Adipocyte (in vitro differentiated cells): ENCODE results near the gene FETUB.

Experiments
- DNase-seq: peaks from one replicate; pipeline ENCODE4 v3.0.0-alpha.2; 2015; ENCODE audit warnings: low read depth
- H3K27me3 ChIP-seq: replicated peaks from 2 replicates; pipeline ENCODE4 v1.7.0; 2013; ENCODE audit warnings: mild to moderate bottlenecking, low read length, moderate library complexity; ENCODE audit not compliant: control insufficient read depth, insufficient read depth
- H3K36me3 ChIP-seq: 2 replicates; pipeline ENCODE4 v1.7.0; 2013; ENCODE audit warnings: low read length, mild to moderate bottlenecking, moderate library complexity; ENCODE audit not compliant: control insufficient read depth, insufficient read depth, severe bottlenecking
- H3K4me1 ChIP-seq: 2 replicates; pipeline ENCODE4 v1.7.0; 2013; ENCODE audit warnings: mild to moderate bottlenecking, low read length, moderate library complexity; ENCODE audit not compliant: control insufficient read depth, insufficient read depth
- H3K4me3 ChIP-seq: 2 replicates; pipeline ENCODE4 v1.7.0; 2013; ENCODE audit warnings: mild to moderate bottlenecking, low read length, moderate library complexity
- H3K9ac ChIP-seq: 2 replicates; pipeline ENCODE4 v1.7.0; 2013; ENCODE audit warnings: mild to moderate bottlenecking, low read length, moderate library complexity
- H3K9me3 ChIP-seq: 2 replicates; pipeline ENCODE4 v1.7.0; 2013; ENCODE audit warnings: mild to moderate bottlenecking, low read length, moderate library complexity; ENCODE audit not compliant: control insufficient read depth

FETUB gene

DNA sequence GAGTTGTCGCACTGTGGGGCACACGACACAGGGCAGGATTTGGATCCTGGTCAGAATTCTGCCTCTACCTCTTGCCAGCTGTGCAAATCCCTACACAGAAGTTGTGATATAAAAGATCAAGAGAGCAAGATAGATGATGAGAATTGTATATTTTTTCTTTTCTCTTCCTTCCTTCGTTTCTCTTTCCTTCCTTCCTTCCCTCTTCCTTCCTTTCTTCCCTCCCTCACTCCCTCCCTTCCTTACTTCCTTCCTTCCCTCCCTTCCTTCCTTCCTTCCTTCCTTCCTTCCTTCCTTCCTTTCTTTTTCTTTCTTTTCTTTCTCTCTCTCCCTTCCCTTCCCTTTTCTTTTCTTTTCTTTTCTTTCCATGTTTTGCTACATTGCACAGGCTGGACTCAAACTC, 39.3 kb upstream of the FETUB start:
- Histone ChIP-seq H3K27me3 (peaks cover 24% of the 10 kb centered on the region), H3K4me3 (no peak overlapping the region), H3K9ac (no peak overlapping the region), H3K4me1 (no peaks in the 10 kb centered on the region), H3K36me3 (no peaks in the 10 kb centered on the region), H3K9me3 (no peaks in the 10 kb centered on the region)
- DNase-seq = no peak

DNA sequence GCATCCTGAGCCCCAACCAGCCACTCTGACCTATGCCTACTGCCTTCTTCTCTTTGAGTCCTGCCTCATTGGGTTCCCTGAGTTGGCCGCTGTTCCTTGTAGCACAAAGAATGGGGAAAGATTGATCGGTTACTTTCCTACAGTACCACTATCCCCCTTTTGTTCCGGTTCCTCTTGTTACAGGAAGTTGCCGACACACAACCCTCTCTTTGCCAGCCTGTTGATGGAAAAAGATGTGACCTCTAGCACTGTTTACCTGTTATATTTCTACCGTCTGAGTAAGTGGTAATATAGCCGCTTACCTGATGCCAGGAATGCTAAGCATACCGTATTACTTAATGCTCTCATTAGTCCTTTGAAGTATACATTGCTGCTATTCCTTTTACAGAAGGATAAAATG, 37.0 kb upstream of the FETUB start:
- H3K36me3 ChIP-seq = no peaks in the 10 kb centered on the region
- no peak for DNase-seq
- H3K4me3 ChIP-seq = no peak overlapping the region
- H3K27me3 ChIP-seq = peaks cover 24% of the 10 kb centered on the region
- no peaks in the 10 kb centered on the region for H3K4me1 ChIP-seq
- H3K9me3 ChIP-seq = no peaks in the 10 kb centered on the region
- H3K9ac ChIP-seq = no peak overlapping the region

- H3K36me3 ChIP-seq = no peaks in the 10 kb centered on the region
- H3K9ac ChIP-seq = no peak overlapping the region
- no peak overlapping the region for H3K4me3 ChIP-seq
- no peaks in the 10 kb centered on the region for H3K4me1 ChIP-seq
- H3K27me3 ChIP-seq = peaks cover 24% of the 10 kb centered on the region
- no peak for DNase-seq
- no peaks in the 10 kb centered on the region for H3K9me3 ChIP-seq
Measured at GRCh38 chr3:186605078-186605477, 35.1 kb upstream of the FETUB start.

- Histone ChIP-seq H3K9me3 (no peaks in the 10 kb centered on the region), H3K4me1 (no peaks in the 10 kb centered on the region), H3K9ac (no peak overlapping the region), H3K36me3 (no peaks in the 10 kb centered on the region), H3K4me3 (no peak overlapping the region), H3K27me3 (peaks cover 20% of the 10 kb centered on the region)
- DNase-seq = no peak
Measured at GRCh38 chr3:186605561-186606545, 34.3 kb upstream of the FETUB start.

- DNase-seq = no peak
- Histone ChIP-seq H3K4me3 (no peak overlapping the region), H3K9me3 (no peaks in the 10 kb centered on the region), H3K36me3 (no peaks in the 10 kb centered on the region), H3K9ac (no peak overlapping the region), H3K4me1 (no peaks in the 10 kb centered on the region), H3K27me3 (peaks cover 26% of the 10 kb centered on the region)
Measured at GRCh38 chr3:186608624-186609215, 31.5 kb upstream of the FETUB start.

GRCh38 chr3:186609247-186609868, 30.8 kb upstream of the FETUB start:
- no peak overlapping the region for H3K9ac ChIP-seq

GRCh38 chr3:186612065-186612464, 28.1 kb upstream of the FETUB start:
- Histone ChIP-seq H3K9me3 (no peaks in the 10 kb centered on the region), H3K36me3 (no peaks in the 10 kb centered on the region), H3K27me3 (peaks cover 22% of the 10 kb centered on the region), H3K9ac (no peak overlapping the region), H3K4me1 (peaks cover 4% of the 10 kb centered on the region), H3K4me3 (no peak overlapping the region)
- no peak for DNase-seq

More at GRCh38 chr3:186609247-186609868, 30.8 kb upstream of the FETUB start:
- no peaks in the 10 kb centered on the region for H3K4me1 ChIP-seq
- no peaks in the 10 kb centered on the region for H3K9me3 ChIP-seq
- H3K4me3 ChIP-seq = no peak overlapping the region
- no peak for DNase-seq
- H3K27me3 ChIP-seq = peaks cover 33% of the 10 kb centered on the region
- no peaks in the 10 kb centered on the region for H3K36me3 ChIP-seq

DNA sequence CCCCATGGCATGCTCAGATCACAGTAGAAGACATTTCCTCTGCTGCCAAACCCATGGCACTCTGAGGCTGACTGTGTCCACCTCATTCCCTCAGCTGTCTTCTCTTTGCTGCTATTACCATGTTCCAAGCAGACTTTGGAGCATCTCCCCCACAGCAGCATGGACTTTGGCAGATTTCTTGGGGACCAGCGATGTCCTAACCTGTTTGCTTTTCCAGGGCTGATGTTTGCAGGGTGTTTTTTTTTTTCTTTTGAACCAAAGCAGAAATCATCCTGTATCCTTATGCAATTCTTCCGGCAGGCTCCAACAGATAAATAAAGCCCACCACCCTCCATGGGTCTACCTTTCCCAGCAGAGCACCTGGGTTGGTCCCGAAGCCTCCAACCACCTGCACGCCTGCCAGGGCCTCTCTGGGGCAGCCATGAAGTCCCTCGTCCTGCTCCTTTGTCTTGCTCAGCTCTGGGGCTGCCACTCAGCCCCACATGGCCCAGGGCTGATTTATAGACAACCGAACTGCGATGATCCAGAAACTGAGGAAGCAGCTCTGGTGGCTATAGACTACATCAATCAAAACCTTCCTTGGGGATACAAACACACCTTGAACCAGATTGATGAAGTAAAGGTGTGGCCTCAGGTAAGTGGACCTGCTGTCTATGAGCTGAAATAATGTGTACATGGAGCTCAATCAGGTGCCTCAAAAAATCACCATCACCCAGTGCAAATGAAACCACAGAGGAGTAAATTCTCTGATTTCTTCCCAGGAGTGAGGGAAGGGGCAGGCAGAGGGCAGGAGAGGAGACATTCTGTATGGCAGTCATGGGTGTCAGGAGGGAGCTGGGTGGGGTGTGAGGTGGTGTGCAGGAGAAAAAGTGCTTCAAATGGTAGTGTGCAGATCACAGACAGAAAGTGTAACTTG, 27.2 kb upstream of the FETUB start, which contains the start of gene AHSG:
TSS of gene AHSG (plus strand) at position 340 of the 916 bp plus-strand sequence. CDS start at position 422, 82 bp downstream.
- Histone ChIP-seq H3K27me3 (peaks cover 27% of the 10 kb centered on the region), H3K4me1 (peaks cover 4% of the 10 kb centered on the region), H3K9ac (no peak within 1 kb of the TSS), H3K4me3 (no peak within 1 kb of the TSS), H3K9me3 (no peaks in the 10 kb centered on the region), H3K36me3 (no peaks in the 10 kb centered on the region)
- DNase-seq = no peak

GRCh38 chr3:186613637-186614265, 26.4 kb upstream of the FETUB start:
- DNase-seq = no peak
- H3K9ac ChIP-seq = no peak overlapping the region
- no peaks in the 10 kb centered on the region for H3K9me3 ChIP-seq
- H3K27me3 ChIP-seq = peaks cover 30% of the 10 kb centered on the region
- H3K4me3 ChIP-seq = no peak overlapping the region
- H3K4me1 ChIP-seq = peaks cover 4% of the 10 kb centered on the region
- H3K36me3 ChIP-seq = no peaks in the 10 kb centered on the region

- no peaks in the 10 kb centered on the region for H3K36me3 ChIP-seq
- DNase-seq = no peak
Measured at GRCh38 chr3:186614266-186614596, 26.0 kb upstream of the FETUB start.

More at GRCh38 chr3:186614266-186614596, 26.0 kb upstream of the FETUB start:
- Histone ChIP-seq H3K4me1 (peaks cover 4% of the 10 kb centered on the region), H3K9ac (no peak overlapping the region), H3K4me3 (no peak overlapping the region), H3K9me3 (no peaks in the 10 kb centered on the region), H3K27me3 (peaks cover 30% of the 10 kb centered on the region)
